HUES48 (cell line): ENCODE data around the gene LRRIQ3.

Experiments
- H3K27ac ChIP-seq: one replicate; pipeline ENCODE4 v1.7.0; 2013; ENCODE audit warnings: low read depth, low read length, inconsistent platforms
- H3K27me3 ChIP-seq: 2 replicates; pipeline ENCODE4 v1.6.1; 2013; ENCODE audit warnings: mild to moderate bottlenecking, low read length; ENCODE audit not compliant: control insufficient read depth, insufficient read depth
- H3K36me3 ChIP-seq: 2 replicates; pipeline ENCODE4 v1.6.1; 2013; ENCODE audit warnings: low read length; ENCODE audit not compliant: control insufficient read depth, insufficient read depth
- H3K4me1 ChIP-seq: 2 replicates; pipeline ENCODE4 v1.6.1; 2013; ENCODE audit warnings: mild to moderate bottlenecking, low read length; ENCODE audit not compliant: control insufficient read depth, insufficient read depth
- H3K4me3 ChIP-seq: 2 replicates; pipeline ENCODE4 v1.5.1; 2013; ENCODE audit warnings: mild to moderate bottlenecking, low read depth, low read length
- H3K9ac ChIP-seq: 2 replicates; pipeline ENCODE4 v1.6.1; 2013; ENCODE audit warnings: mild to moderate bottlenecking, low read depth, low read length, moderate library complexity
- H3K9me3 ChIP-seq: 2 replicates; pipeline ENCODE4 v1.6.1; 2013; ENCODE audit warnings: low read length; ENCODE audit not compliant: control insufficient read depth, insufficient read depth

The LRRIQ3 gene

GRCh38 chr1:74005533-74005932 lies 192.4 kb downstream of the LRRIQ3 start:
- no peaks in the 10 kb centered on the region for H3K36me3 ChIP-seq
- H3K9me3 ChIP-seq = no peaks in the 10 kb centered on the region
- no peak overlapping the region for H3K9ac ChIP-seq
- no peak overlapping the region for H3K4me3 ChIP-seq
- H3K27me3 ChIP-seq = no peaks in the 10 kb centered on the region
- H3K4me1 ChIP-seq = no peaks in the 10 kb centered on the region
- H3K27ac ChIP-seq = no peak overlapping the region

GRCh38 chr1:74003806-74004205 lies 194.2 kb downstream of the LRRIQ3 start:
- no peak overlapping the region for H3K9ac ChIP-seq
- no peak overlapping the region for H3K4me3 ChIP-seq

DNA sequence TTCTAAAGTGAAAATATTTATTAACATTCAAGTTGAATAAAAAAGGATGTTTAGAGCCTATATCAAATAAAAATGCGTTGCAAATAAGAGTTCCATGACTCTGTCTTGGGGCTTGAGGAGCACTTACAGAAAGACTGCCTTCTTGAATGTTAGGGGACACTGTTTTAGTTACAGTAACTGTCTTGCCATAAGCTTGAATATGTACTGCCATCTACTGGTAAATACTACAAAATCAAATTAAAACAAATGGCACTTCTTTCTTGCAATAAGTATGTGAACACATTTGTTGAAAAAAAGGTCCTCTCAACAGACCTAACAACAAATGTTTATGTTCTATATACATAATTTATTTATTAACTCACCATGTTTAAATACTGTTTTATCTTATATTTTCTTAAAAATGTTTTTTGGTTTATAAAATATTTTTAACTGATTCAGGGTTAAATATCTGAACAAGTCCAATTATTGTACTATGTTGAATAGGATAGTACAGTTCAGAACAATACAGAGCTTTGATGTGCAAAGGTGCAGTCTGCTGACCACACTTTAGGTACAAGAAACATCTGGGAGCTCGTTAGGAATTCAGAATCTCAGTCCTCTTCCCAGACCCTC lies 199.5 kb downstream of the LRRIQ3 start:
- H3K27ac ChIP-seq = no peak overlapping the region
- H3K4me3 ChIP-seq = no peak overlapping the region
- H3K36me3 ChIP-seq = no peaks in the 10 kb centered on the region
- H3K9ac ChIP-seq = no peak overlapping the region
- H3K9me3 ChIP-seq = no peaks in the 10 kb centered on the region
- H3K4me1 ChIP-seq = no peaks in the 10 kb centered on the region
- H3K27me3 ChIP-seq = no peaks in the 10 kb centered on the region

More at GRCh38 chr1:74003806-74004205, 194.2 kb downstream of the LRRIQ3 start:
- Histone ChIP-seq H3K27me3 (no peaks in the 10 kb centered on the region), H3K36me3 (no peaks in the 10 kb centered on the region), H3K4me1 (no peaks in the 10 kb centered on the region), H3K27ac (no peak overlapping the region), H3K9me3 (no peaks in the 10 kb centered on the region)

GRCh38 chr1:73980324-73981040 lies 217.5 kb downstream of the LRRIQ3 start:
- 0 out of 2 replicates have a peak, but pooled peaks cover 5% of the 10 kb centered on the region for H3K4me1 ChIP-seq
- H3K4me3 ChIP-seq = no peak overlapping the region
- H3K9ac ChIP-seq = no peak overlapping the region
- H3K9me3 ChIP-seq = no peaks in the 10 kb centered on the region
- H3K27ac ChIP-seq = no peak overlapping the region
- H3K27me3 ChIP-seq = no peaks in the 10 kb centered on the region
- H3K36me3 ChIP-seq = no peaks in the 10 kb centered on the region

- no peak overlapping the region for H3K9ac ChIP-seq
- H3K4me3 ChIP-seq = no peak overlapping the region
- 0 out of 2 replicates have a peak, but pooled peaks cover 5% of the 10 kb centered on the region for H3K4me1 ChIP-seq
- H3K27me3 ChIP-seq = no peaks in the 10 kb centered on the region
- no peaks in the 10 kb centered on the region for H3K36me3 ChIP-seq
- H3K27ac ChIP-seq = no peak overlapping the region
- H3K9me3 ChIP-seq = no peaks in the 10 kb centered on the region
These were observed 218.3 kb downstream of the LRRIQ3 start for GRCh38 chr1:73979684-73980083.

- Histone ChIP-seq H3K27me3 (no peaks in the 10 kb centered on the region), H3K36me3 (no peaks in the 10 kb centered on the region), H3K4me1 (0 out of 2 replicates have a peak, but pooled peaks cover 5% of the 10 kb centered on the region), H3K4me3 (no peak overlapping the region), H3K9me3 (no peaks in the 10 kb centered on the region), H3K27ac (no peak overlapping the region), H3K9ac (no peak overlapping the region)
These were observed 219.0 kb downstream of the LRRIQ3 start for GRCh38 chr1:73978964-73979363.
